CD14-positive monocyte (primary cell): ENCODE data around the gene CNR1. TPM values are rescaled to one million over a fixed set of nuclear protein-coding genes. Genes with fewer than 3 reads are reported as not detected.

ENCODE experiments used
- DNase-seq, 3 donors: peaks; one replicate each; pipeline ENCODE4 v3.0.0-alpha.2; 2011 to 2022
- H2AFZ ChIP-seq: 2 replicates; pipeline ENCODE4 v1.6.0; 2012; ENCODE audit warnings: mild to moderate bottlenecking, low read depth, low read length, inconsistent platforms; ENCODE audit not compliant: insufficient read depth, poor library complexity, severe bottlenecking
- H3K27ac ChIP-seq, 2 donors: 1 replicate in 1 of 2; 2 replicates in 1 of 2; pipeline ENCODE4 v1.5.1; 2012 to 2013; ENCODE audit warnings: low read length in 2 of 2, control low read depth in 1 of 2, inconsistent platforms in 1 of 2, low read depth in 1 of 2, mild to moderate bottlenecking in 1 of 2
- H3K27me3 ChIP-seq, 2 donors: one replicate each; pipeline versions ENCODE4 v1.6.0 to v1.6.1; 2011 to 2013; ENCODE audit warnings: low read length in 2 of 2; ENCODE audit not compliant: control insufficient read depth in 2 of 2, insufficient read depth in 2 of 2
- H3K36me3 ChIP-seq, 2 donors: replicated peaks in 1 of 2; 1 replicate in 1 of 2; 2 replicates in 1 of 2; pipeline versions ENCODE4 v1.5.1 to v1.6.1; 2012 to 2013; ENCODE audit warnings: low read length in 2 of 2, control low read depth in 1 of 2, inconsistent platforms in 1 of 2, mild to moderate bottlenecking in 1 of 2; ENCODE audit not compliant: insufficient read depth in 2 of 2, control insufficient read depth in 1 of 2
- H3K4me1 ChIP-seq, 2 donors: 1 replicate in 1 of 2; 2 replicates in 1 of 2; pipeline versions ENCODE4 v1.5.1 to v1.6.1; 2012 to 2013; ENCODE audit warnings: low read length in 2 of 2, control low read depth in 1 of 2, inconsistent platforms in 1 of 2, mild to moderate bottlenecking in 1 of 2, moderate library complexity in 1 of 2; ENCODE audit not compliant: insufficient read depth in 2 of 2, control insufficient read depth in 1 of 2
- H3K4me2 ChIP-seq: replicated peaks from 2 replicates; pipeline ENCODE3; 2012; ENCODE audit warnings: low read length, moderate library complexity, mild to moderate bottlenecking; ENCODE audit not compliant: poor library complexity, severe bottlenecking; ENCODE audit errors: extremely low read depth
- H3K4me3 ChIP-seq, 3 experiments: fragments of 200-600 bp in 1 of 3; sonication (generic) in 1 of 3; replicated peaks in 1 of 3; 1 replicate in 2 of 3; 2 replicates in 1 of 3; pipeline ENCODE4 v1.5.1; 2011 to 2013; ENCODE audit warnings: low read length in 3 of 3, mild to moderate bottlenecking in 3 of 3, control low read depth in 2 of 3, low read depth in 2 of 3, inconsistent platforms in 1 of 3, moderate library complexity in 1 of 3
- H3K79me2 ChIP-seq: 2 replicates; pipeline ENCODE4 v1.6.0; 2012; ENCODE audit warnings: mild to moderate bottlenecking, control low read depth, inconsistent platforms, low read length, moderate library complexity; ENCODE audit not compliant: insufficient read depth
- H3K9ac ChIP-seq: 2 replicates; pipeline ENCODE4 v1.6.0; 2017; ENCODE audit warnings: low read length, mild to moderate bottlenecking; ENCODE audit not compliant: insufficient read depth, poor library complexity, severe bottlenecking
- H3K9me3 ChIP-seq, 2 donors: replicated peaks in 1 of 2; 1 replicate in 1 of 2; 2 replicates in 1 of 2; pipeline versions ENCODE4 v1.5.1 to v1.6.1; 2012 to 2013; ENCODE audit warnings: low read length in 2 of 2, control low read depth in 1 of 2; ENCODE audit not compliant: control insufficient read depth in 1 of 2, insufficient read depth in 1 of 2
- H4K20me1 ChIP-seq: 2 replicates; pipeline ENCODE4 v1.6.0; 2012; ENCODE audit warnings: mild to moderate bottlenecking, low read length, control low read depth, moderate library complexity; ENCODE audit not compliant: insufficient read depth
- H3K27ac Mint-ChIP-seq, 7 donors: one replicate each; pipeline ENCODE4 v1.8.0; 2020; ENCODE audit warnings: mild to moderate bottlenecking in 7 of 7, mixed read lengths in 7 of 7, moderate library complexity in 6 of 7, inconsistent platforms in 2 of 7
- H3K27me3 Mint-ChIP-seq, 3 donors: one replicate each; pipeline ENCODE4 v1.8.0; 2021 to 2022; ENCODE audit warnings: low read depth in 3 of 3, mild to moderate bottlenecking in 3 of 3, mixed read lengths in 3 of 3, moderate library complexity in 3 of 3, inconsistent platforms in 1 of 3
- H3K36me3 Mint-ChIP-seq, 2 donors: one replicate each; pipeline ENCODE4 v1.8.0; 2020; ENCODE audit warnings: mixed read lengths in 2 of 2, inconsistent platforms in 1 of 2, mild to moderate bottlenecking in 1 of 2
- H3K4me1 Mint-ChIP-seq: one replicate; pipeline ENCODE4 v1.8.0; 2020; ENCODE audit warnings: mild to moderate bottlenecking, mixed read lengths
- H3K4me3 Mint-ChIP-seq, 2 donors: one replicate each; pipeline ENCODE4 v1.8.0; 2020; ENCODE audit warnings: mild to moderate bottlenecking in 2 of 2, mixed read lengths in 2 of 2, moderate library complexity in 1 of 2
- H3K9me3 Mint-ChIP-seq, 7 donors: one replicate each; pipeline ENCODE4 v1.8.0; 2020 to 2022; ENCODE audit warnings: mixed read lengths in 7 of 7, mild to moderate bottlenecking in 6 of 7, moderate library complexity in 6 of 7, inconsistent platforms in 2 of 7
- CTCF ChIP-seq: fragments of 200-600 bp; IDR thresholded peaks from one replicate; pipeline ENCODE4 v1.8.0; 2022; ENCODE audit warnings: antibody characterized with exemption, mild to moderate bottlenecking
- WGBS: methylation state at CpG from one replicate; pipeline ENCODE4 v1.1.5; 2013; ENCODE audit warnings: missing lambda C conversion rate; ENCODE audit not compliant: insufficient coverage; 5-methylcytosine and 5-hydroxymethylcytosine counted together
- intact Hi-C, 2 donors: fragments of 100-400 bp; cut with micrococcal nuclease; formaldehyde crosslinking; loops; one replicate each; pipeline versions ENCODE4 v1.15.0 to v1.15.1; 2023
- polyA plus RNA-seq, 3 donors: library from polyadenylated mRNA; depleted of rRNA in 1 of 3; unstranded in 2 of 3; stranded (reverse) in 1 of 3; fragments of 300-500 nt in 2 of 3; fragments of >200 nt in 1 of 3; fragmentation: Illumina TruSeq in 2 of 3; gene quantifications; 1 replicate in 2 of 3; 2 replicates in 1 of 3; pipeline ENCODE4 v1.2.3, GENCODE V29; 2012 to 2021

Gene CNR1
- polyA plus RNA-seq, 3 donors = 0.04 to 0.07 TPM; not detected in 1

DNA sequence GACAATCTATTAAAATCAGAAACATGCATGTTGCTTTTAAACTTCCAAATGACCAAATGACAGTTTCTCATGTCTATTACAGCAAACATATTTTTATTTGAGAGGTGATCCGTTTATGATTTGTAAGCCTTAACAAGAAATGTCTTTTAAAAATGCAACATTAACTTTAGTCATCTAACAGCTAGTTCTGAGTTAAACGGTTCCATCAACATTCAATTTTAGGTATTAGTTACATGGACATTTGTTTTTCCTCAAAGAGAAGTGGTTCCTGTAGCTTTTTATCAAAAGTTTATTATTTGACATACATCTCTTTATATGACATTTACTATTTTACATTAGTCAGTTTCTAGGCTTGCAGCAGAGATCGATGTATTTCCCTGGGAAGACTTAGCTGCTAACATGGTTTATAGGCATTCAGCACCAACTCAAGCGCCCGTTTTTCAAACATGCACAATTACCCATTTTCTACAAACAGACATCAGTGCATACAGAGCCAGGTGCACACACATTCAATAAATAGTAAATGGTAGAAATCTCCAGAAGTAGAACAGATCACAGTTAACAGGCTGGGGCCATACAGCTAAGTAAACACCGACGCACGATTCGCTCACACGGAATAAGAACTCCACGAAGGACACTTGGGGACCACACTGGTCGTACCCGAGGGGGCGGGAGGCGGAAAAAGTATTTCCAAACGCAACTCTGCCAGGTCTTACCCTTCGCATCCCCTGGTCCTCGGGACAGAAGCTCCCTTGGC lies 882 bp downstream of the CNR1 start:
- no peaks in the 10 kb centered on the region for H3K79me2 ChIP-seq
- no peak overlapping the region for H3K27ac ChIP-seq
- H3K27me3 Mint-ChIP-seq = peaks cover 71 to 77% (median 75%) of the 10 kb centered on the region in 3 donors
- peak overlapping the region in 2 of 3 experiments; percentile 5 to 68 for H3K4me3 ChIP-seq
- H3K4me1 ChIP-seq = peaks cover 15 to 19% of the 10 kb centered on the region in 2 donors
- no peak for TF ChIP-seq CTCF
- H3K9me3 Mint-ChIP-seq = peaks cover 0 to 15% (median 7%) of the 10 kb centered on the region in 7 donors
- H3K27ac Mint-ChIP-seq = no peak overlapping the region
- peaks cover 2 to 8% of the 10 kb centered on the region in 2 donors for H3K36me3 Mint-ChIP-seq
- peaks cover 0 to 17% of the 10 kb centered on the region in 2 donors for H3K9me3 ChIP-seq
- no peaks in the 10 kb centered on the region for H4K20me1 ChIP-seq
- intact Hi-C loops = no loop called here
- peaks cover 14% of the 10 kb centered on the region for H3K4me1 Mint-ChIP-seq
- no peak overlapping the region for H3K9ac ChIP-seq
- H3K27me3 ChIP-seq = peaks cover 77 to 90% of the 10 kb centered on the region in 2 donors
- peak overlapping the region; percentile 72 to 91 for H3K4me3 Mint-ChIP-seq
- WGBS = 6% methylated on average over 13 of the region's 18 CpGs
- DNase-seq = no peak
- peak overlapping the region; percentile 77 for H3K4me2 ChIP-seq
- no peaks in the 10 kb centered on the region for H3K36me3 ChIP-seq
- peak overlapping the region; percentile 60 for H2AFZ ChIP-seq

GRCh38 chr6:88164061-88164460 lies 2.1 kb downstream of the CNR1 start:
- Histone ChIP-seq H3K27ac (no peak overlapping the region), H3K4me3 (no peak overlapping the region), H3K36me3 (no peaks in the 10 kb centered on the region), H3K79me2 (no peaks in the 10 kb centered on the region), H3K4me1 (peaks cover 15 to 19% of the 10 kb centered on the region in 2 donors), H2AFZ (no peak overlapping the region), H3K4me2 (no peak overlapping the region), H3K9ac (no peak overlapping the region), H3K9me3 (peaks cover 0 to 12% of the 10 kb centered on the region in 2 donors), H3K27me3 (peaks cover 65 to 78% of the 10 kb centered on the region in 2 donors), H4K20me1 (no peaks in the 10 kb centered on the region)
- WGBS = no CpG with 5 or more reads among the region's 4 CpGs
- TF ChIP-seq CTCF = no peak
- Mint-ChIP-seq H3K27ac (no peak overlapping the region), H3K36me3 (peaks cover 2 to 8% of the 10 kb centered on the region in 2 donors), H3K9me3 (peaks cover 0 to 15% (median 7%) of the 10 kb centered on the region in 7 donors), H3K4me1 (peaks cover 14% of the 10 kb centered on the region), H3K4me3 (peak overlapping the region in 1 of 2 donors; percentile 91), H3K27me3 (peaks cover 62 to 67% (median 64%) of the 10 kb centered on the region in 3 donors)
- intact Hi-C loops = no loop called here
- no peak for DNase-seq
